Left lung (tissue), 10 donors: ENCODE data around the gene GRIK3. TPM values are rescaled to one million over a fixed set of nuclear protein-coding genes. Genes with fewer than 3 reads are reported as not detected.

Source experiments
- ATAC-seq: fragments of 200-7000 bp; cut with Tn5 transposase; one replicate; pipeline ENCODE4 v1.9.1; 2020; ENCODE audit warnings: moderate library complexity
- DNase-seq, 4 donors: peaks; one replicate each; pipeline ENCODE4 v3.0.0-alpha.2; 2013 to 2020
- H3K27ac ChIP-seq, 2 donors: fragments of 200-600 bp; sonication (generic) in 1 of 2; one replicate each; pipeline versions ENCODE4 v1.5.0 to v1.8.0; 2020 to 2021
- H3K27me3 ChIP-seq, 2 donors: fragments of 200-600 bp; sonication (generic) in 1 of 2; one replicate each; pipeline versions ENCODE4 v1.5.0 to v1.8.0; 2020 to 2021
- H3K36me3 ChIP-seq, 2 donors: fragments of 200-600 bp; sonication (generic) in 1 of 2; one replicate each; pipeline versions ENCODE4 v1.5.0 to v1.8.0; 2020 to 2021
- H3K4me1 ChIP-seq, 2 donors: fragments of 200-600 bp; one replicate each; pipeline ENCODE4 v1.8.0; 2021
- H3K4me3 ChIP-seq, 2 donors: fragments of 200-600 bp; sonication (generic) in 1 of 2; one replicate each; pipeline versions ENCODE4 v1.5.0 to v1.8.0; 2020 to 2021; ENCODE audit warnings: mild to moderate bottlenecking in 1 of 2
- H3K9me3 ChIP-seq, 2 donors: fragments of 200-600 bp; sonication (generic) in 1 of 2; one replicate each; pipeline versions ENCODE4 v1.5.0 to v1.8.0; 2020 to 2021
- intact Hi-C, 2 donors: fragments of 100-400 bp; cut with DNase I; formaldehyde crosslinking; loops; one replicate each; pipeline versions ENCODE4 v1.11.2 to v1.14.2; 2022
- polyA plus RNA-seq, 6 donors: library from polyadenylated mRNA; unstranded; fragments of 120-200 nt; gene quantifications; one replicate each; pipeline ENCODE4 v1.2.1, GENCODE V29; 2013; ENCODE audit not compliant: insufficient read length in 6 of 6
- total RNA-seq, 2 donors: library from RNA; stranded (reverse); fragmentation: NEBNext Ultra II Directional; extraction: Animal tissue kit (Norgen Biotek cat#: 25700); gene quantifications; one replicate each; pipeline ENCODE4 v1.2.1, GENCODE V29; 2021
- TF ChIP-seq, protein P1 (sequence below), 2 donors: fragments of 200-600 bp; sonication (generic) in 1 of 2; IDR thresholded peaks; one replicate each; pipeline versions ENCODE4 v1.5.0 to v1.8.0; 2021; ENCODE audit warnings: antibody characterized with exemption in 2 of 2
- donor health status: DM: no; HTN: yes; CAD: no.
- donor health status: DM: no; HTN: no; CAD: no.

Gene GRIK3
- total and polyA plus RNA-seq, 8 donors, result 0.18 to 1.2 (median 0.48) TPM; not detected in 1

DNA sequence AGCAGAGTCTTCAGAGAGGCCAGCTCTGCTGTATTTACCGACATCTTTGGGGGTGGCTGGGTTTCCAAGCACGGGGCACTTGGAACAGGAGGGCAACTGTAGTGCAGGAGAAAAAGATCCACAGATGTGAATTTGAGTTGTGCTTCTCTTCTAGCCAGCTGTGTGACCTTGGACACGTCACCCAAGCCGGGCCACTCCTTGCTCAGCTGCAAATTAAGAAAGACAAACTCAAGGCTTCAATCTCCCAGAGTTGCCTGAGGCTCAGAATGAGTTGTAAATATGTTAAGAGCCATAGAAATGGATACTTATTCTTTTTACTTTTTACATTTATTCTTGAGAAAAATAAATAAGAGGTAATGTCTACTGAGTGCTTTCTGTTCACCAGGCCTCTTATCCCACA lies 24.3 kb downstream of the GRIK3 start:
- Histone ChIP-seq H3K36me3 (no peaks in the 10 kb centered on the region), H3K9me3 (no peaks in the 10 kb centered on the region), H3K4me3 (no peak overlapping the region), H3K27me3 (peaks cover 0 to 7% of the 10 kb centered on the region in 2 donors), H3K4me1 (no peaks in the 10 kb centered on the region), H3K27ac (no peak overlapping the region)
- ATAC-seq (no peak), DNase-seq (no peak)
- intact Hi-C loops, result no loop called here
- TF ChIP-seq, protein P1, sequence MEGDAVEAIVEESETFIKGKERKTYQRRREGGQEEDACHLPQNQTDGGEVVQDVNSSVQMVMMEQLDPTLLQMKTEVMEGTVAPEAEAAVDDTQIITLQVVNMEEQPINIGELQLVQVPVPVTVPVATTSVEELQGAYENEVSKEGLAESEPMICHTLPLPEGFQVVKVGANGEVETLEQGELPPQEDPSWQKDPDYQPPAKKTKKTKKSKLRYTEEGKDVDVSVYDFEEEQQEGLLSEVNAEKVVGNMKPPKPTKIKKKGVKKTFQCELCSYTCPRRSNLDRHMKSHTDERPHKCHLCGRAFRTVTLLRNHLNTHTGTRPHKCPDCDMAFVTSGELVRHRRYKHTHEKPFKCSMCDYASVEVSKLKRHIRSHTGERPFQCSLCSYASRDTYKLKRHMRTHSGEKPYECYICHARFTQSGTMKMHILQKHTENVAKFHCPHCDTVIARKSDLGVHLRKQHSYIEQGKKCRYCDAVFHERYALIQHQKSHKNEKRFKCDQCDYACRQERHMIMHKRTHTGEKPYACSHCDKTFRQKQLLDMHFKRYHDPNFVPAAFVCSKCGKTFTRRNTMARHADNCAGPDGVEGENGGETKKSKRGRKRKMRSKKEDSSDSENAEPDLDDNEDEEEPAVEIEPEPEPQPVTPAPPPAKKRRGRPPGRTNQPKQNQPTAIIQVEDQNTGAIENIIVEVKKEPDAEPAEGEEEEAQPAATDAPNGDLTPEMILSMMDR (IDR thresholded peaks at IDR 0.05), result no peak

DNA sequence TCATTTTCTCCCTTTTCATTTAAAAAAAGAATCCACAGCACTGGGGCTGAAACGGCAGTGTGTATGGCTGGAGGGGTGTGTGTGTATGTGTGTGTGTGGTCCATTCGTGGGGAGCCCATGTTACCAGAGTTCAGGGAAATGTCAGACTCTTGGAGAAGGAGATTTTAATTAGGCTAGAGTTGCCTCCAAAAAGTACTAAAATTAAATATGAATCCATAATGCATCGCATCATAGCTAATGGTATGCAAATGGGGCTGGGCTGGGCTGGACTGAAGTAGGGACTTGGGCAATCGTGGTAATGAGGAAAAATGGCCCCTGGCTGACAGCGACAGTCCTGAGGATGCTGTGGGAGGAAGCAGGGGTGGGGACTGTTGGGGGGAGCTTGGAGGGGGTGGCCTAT lies 24.8 kb downstream of the GRIK3 start:
- Histone ChIP-seq H3K4me1 (no peaks in the 10 kb centered on the region), H3K27me3 (peaks cover 0 to 7% of the 10 kb centered on the region in 2 donors), H3K27ac (no peak overlapping the region), H3K9me3 (no peaks in the 10 kb centered on the region), H3K36me3 (no peaks in the 10 kb centered on the region), H3K4me3 (no peak overlapping the region)
- TF ChIP-seq, protein P1 (IDR thresholded peaks at IDR 0.05), result no peak
- ATAC-seq (no peak), DNase-seq (peak in 2 of 4 donors; percentile 60 to 77)
- intact Hi-C loops, result no loop called here

DNA sequence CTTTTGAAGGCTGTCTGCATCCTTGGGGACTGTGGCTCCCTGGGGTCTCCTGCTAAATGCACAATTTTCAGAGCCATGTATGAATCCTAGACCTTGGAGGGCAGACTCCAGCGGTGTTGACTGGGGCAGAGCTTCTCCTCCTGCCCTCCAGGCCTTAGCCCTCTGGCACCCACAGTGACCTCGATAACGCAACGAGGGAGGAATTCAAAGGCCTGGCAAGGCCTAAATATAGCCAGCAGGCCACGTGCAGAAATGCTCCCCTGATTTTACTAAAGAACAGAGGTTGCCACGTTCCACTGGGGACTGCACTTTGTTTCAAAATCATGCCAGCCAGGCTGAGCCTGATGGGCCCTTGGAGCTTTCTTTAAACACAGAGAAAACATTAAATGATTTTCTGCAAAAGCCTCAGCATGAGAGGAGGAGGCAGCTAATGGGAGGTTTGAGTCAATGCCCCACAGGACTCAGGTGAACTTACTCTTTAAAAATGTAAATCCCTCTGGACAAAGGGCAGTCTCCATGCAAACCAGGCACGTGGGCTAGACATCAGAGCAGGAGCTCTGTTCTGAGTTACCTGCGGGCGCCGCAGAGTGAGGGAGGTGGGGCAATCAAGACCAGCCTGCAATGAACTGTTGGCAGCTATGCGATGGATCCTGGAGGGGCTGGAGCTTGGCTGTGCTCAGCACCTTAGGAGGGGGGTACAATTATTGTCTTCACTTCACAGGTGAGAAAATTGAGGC lies 28.0 kb downstream of the GRIK3 start:
- no peaks in the 10 kb centered on the region for H3K36me3 ChIP-seq
- intact Hi-C loops, result no loop called here
- DNase-seq, result no peak
- TF ChIP-seq, protein P1 (IDR thresholded peaks at IDR 0.05), result no peak
- no peak for ATAC-seq
- no peak overlapping the region for H3K4me3 ChIP-seq
- H3K9me3 ChIP-seq, result no peaks in the 10 kb centered on the region
- H3K27ac ChIP-seq, result no peak overlapping the region
- H3K27me3 ChIP-seq, result peaks cover 0 to 10% of the 10 kb centered on the region in 2 donors
- no peaks in the 10 kb centered on the region for H3K4me1 ChIP-seq

DNA sequence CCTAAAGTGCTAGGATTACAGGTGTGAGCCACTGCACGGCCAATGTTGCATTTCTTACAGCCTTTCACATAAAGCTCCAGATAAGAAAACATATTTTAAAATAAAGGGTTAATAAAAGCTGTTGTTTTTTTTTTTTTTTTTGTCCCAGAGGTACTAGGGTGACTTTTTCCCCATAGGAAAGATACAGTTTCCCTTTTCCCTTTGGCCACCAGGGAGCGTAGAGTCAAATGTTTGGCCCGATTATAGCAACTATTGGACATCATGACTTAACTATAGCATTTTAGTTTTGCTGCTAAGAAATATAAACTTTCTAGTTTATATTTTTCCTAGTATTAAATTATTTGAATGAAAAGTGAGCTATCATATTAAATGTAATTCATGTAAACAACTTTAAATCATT lies 31.4 kb downstream of the GRIK3 start:
- TF ChIP-seq, protein P1 (IDR thresholded peaks at IDR 0.05), result no peak
- DNase-seq, result no peak
- intact Hi-C loops, result no loop called here

DNA sequence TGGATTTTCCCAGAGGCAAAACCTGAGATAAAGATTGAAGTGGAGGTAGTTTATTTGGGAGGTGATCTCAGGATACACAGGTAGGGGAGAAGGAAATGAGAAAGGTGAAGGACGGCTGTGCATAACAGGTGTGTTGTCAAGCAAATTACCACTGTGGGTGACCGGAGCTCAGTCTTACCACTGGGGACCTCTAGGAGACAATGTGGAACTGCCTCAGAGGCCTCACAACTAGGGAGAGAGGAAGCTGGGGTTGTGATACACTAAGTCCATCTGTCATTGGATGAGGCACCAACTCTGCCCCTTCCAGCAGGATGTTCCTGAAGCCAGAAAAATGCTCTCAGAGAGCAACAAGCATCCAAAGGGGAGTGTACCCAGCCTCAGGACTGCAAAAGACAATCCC lies 32.6 kb downstream of the GRIK3 start:
- no peak for DNase-seq
- Histone ChIP-seq H3K27ac (no peak overlapping the region), H3K9me3 (no peaks in the 10 kb centered on the region), H3K36me3 (no peaks in the 10 kb centered on the region), H3K4me3 (no peak overlapping the region), H3K27me3 (peaks cover 0 to 8% of the 10 kb centered on the region in 2 donors), H3K4me1 (no peaks in the 10 kb centered on the region)
- ATAC-seq, result no peak
- intact Hi-C loops, result no loop called here
- TF ChIP-seq, protein P1 (IDR thresholded peaks at IDR 0.05), result no peak

More for the DNA sequence above, 31.4 kb downstream of the GRIK3 start:
- Histone ChIP-seq H3K27ac (no peak overlapping the region), H3K9me3 (no peaks in the 10 kb centered on the region), H3K27me3 (peaks cover 0 to 12% of the 10 kb centered on the region in 2 donors), H3K36me3 (no peaks in the 10 kb centered on the region), H3K4me3 (no peak overlapping the region), H3K4me1 (no peaks in the 10 kb centered on the region)
- ATAC-seq, result no peak
